PC-3 (cell line): Measurements from ENCODE around the gene GALR2. TPM values are rescaled to one million over a fixed set of nuclear protein-coding genes. Genes with fewer than 3 reads are reported as not detected.

Source experiments
- ATAC-seq: fragments of 200-7000 bp; cut with Tn5 transposase; 2 replicates; pipeline ENCODE4 v1.9.1; 2020; ENCODE audit warnings: mild to moderate bottlenecking, moderate library complexity
- BruUV-seq: library from RNA; stranded (reverse); fragments of 400-500 nt; replicated peaks from 2 replicates; lab custom pipeline; 2021; lab: Mats Ljungman, UMichigan
- CTCF ChIA-PET: fragments of 300-600 bp; sonication (Branson Sonifier 250); formaldehyde crosslinking; loops from one replicate; lab custom pipeline; 2022; ENCODE audit warnings: antibody characterized with exemption; lab: Charles Lee
- POLR2A ChIA-PET: fragments of 300-600 bp; sonication (Branson Sonifier 250); formaldehyde crosslinking; loops from one replicate; lab custom pipeline; 2022; ENCODE audit warnings: antibody characterized with exemption; ENCODE audit not compliant: unreplicated experiment; lab: Charles Lee
- DNase-seq: peaks from one replicate; pipeline ENCODE4 v3.0.0-alpha.2; 2015
- H2AFZ ChIP-seq: fragments of 300-600 bp; sonication (generic); 2 replicates; pipeline ENCODE4 v1.6.0; 2016; ENCODE audit warnings: antibody characterized with exemption, low read length
- H3F3A ChIP-seq: fragments of 300-600 bp; sonication (generic); one replicate; pipeline ENCODE4 v1.6.0; 2017; ENCODE audit warnings: antibody characterized with exemption, low read length, control low read depth, mild to moderate bottlenecking; ENCODE audit not compliant: unreplicated experiment
- H3K27ac ChIP-seq: fragments of 300-600 bp; sonication (generic); 2 replicates; pipeline ENCODE4 v1.5.1; 2016; ENCODE audit warnings: mild to moderate bottlenecking, low read length
- H3K27me3 ChIP-seq: fragments of 300-600 bp; sonication (generic); 2 replicates; pipeline ENCODE4 v1.6.1; 2016; ENCODE audit warnings: low read length, mixed read lengths
- H3K36me3 ChIP-seq: fragments of 300-600 bp; sonication (generic); 2 replicates; pipeline ENCODE4 v1.6.1; 2016; ENCODE audit warnings: low read depth, mixed run types, low read length, mixed read lengths
- H3K4me1 ChIP-seq: fragments of 300-600 bp; sonication (generic); 2 replicates; pipeline ENCODE4 v1.5.1; 2016; ENCODE audit warnings: low read length; ENCODE audit not compliant: insufficient read depth
- H3K4me2 ChIP-seq: fragments of 300-600 bp; sonication (generic); 2 replicates; pipeline ENCODE4 v1.6.0; 2016; ENCODE audit warnings: low read length
- H3K4me3 ChIP-seq: fragments of 300-600 bp; sonication (generic); 2 replicates; pipeline ENCODE4 v1.5.1; 2016; ENCODE audit warnings: mild to moderate bottlenecking, low read length, mixed read lengths
- H3K79me2 ChIP-seq: fragments of 300-600 bp; sonication (generic); 2 replicates; pipeline ENCODE4 v1.6.1; 2017; ENCODE audit warnings: low read length, mixed read lengths
- H3K9ac ChIP-seq: fragments of 300-600 bp; sonication (generic); 2 replicates; pipeline ENCODE4 v1.6.0; 2016; ENCODE audit warnings: mild to moderate bottlenecking, low read length
- H3K9me2 ChIP-seq: fragments of 300-600 bp; sonication (generic); replicated peaks from 2 replicates; pipeline ENCODE4 v1.6.1; 2016; ENCODE audit warnings: mixed run types, low read length, mixed read lengths
- H3K9me3 ChIP-seq: fragments of 300-600 bp; sonication (generic); 2 replicates; pipeline ENCODE4 v1.6.1; 2016; ENCODE audit warnings: low read length, mixed read lengths
- H4K20me1 ChIP-seq: fragments of 300-600 bp; sonication (generic); 2 replicates; pipeline ENCODE4 v1.6.1; 2016; ENCODE audit warnings: low read length, mixed read lengths
- EZH2 ChIP-seq: fragments of 300-600 bp; sonication (generic); IDR thresholded peaks from one replicate; pipeline ENCODE4 v1.6.1; 2017; ENCODE audit warnings: antibody characterized with exemption, mild to moderate bottlenecking, low read length; ENCODE audit not compliant: unreplicated experiment
- EZH2phosphoT487 ChIP-seq: fragments of 300-600 bp; sonication (generic); IDR thresholded peaks from 2 replicates; pipeline ENCODE4 v1.6.1; 2018; ENCODE audit warnings: mild to moderate bottlenecking, antibody characterized with exemption, low read length, borderline replicate concordance
- intact Hi-C: fragments of 100-400 bp; cut with micrococcal nuclease; formaldehyde crosslinking; loops from 2 replicates; pipeline ENCODE4 v1.9.0; 2023
- total RNA-seq: library from RNA; depleted of rRNA; stranded (reverse); fragments of >200 nt; gene quantifications from 2 replicates; pipeline ENCODE4 v1.2.3, GENCODE V29; 2014
- TF ChIP-seq, protein P1 (sequence below): fragments of 300-600 bp; sonication (generic); conservative IDR thresholded peaks from 2 replicates; pipeline ENCODE4 v1.5.1; 2017; ENCODE audit warnings: antibody characterized with exemption, low read depth, mild to moderate bottlenecking, low read length

The GALR2 gene
- total RNA-seq, 1 experiment from 2014 or later: 0.69 TPM

DNA sequence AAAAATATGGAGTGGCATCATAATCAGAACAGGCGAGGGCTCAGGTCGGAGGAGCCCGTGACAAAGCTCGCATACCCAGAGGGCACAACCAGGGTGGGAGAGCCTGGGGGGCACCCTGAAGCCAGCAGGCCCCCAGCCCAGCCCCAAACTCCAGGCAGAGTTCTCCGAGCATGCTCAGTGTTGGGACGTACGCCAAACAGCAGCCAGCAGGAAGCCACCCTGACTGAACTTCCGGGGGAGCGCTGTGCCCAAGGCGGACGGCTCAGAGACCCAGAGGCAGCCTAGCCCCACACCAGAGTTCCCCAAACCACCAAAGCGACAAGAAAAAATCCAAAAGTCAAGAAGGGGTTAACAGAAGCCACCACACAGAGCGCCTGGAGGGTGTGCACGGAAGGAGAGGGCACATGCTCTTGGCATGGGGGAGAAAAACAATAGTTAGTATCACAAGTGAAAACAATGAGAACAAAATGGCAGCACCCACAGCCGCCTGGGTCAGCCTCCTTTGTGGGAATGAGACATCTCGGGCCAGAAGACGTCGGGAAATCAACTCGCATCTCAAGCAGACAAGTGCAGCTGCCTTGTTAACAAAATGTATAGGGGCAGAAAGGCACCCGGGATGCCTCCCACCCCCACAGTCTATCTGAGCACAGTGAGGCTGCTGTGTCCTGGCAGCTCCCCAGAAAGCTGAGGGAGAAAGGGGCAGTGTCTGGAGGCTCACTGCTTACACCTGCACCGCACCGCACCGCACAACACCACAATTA lies 17.1 kb downstream of the GALR2 start:
- intact Hi-C loops: no loop called here
- Histone ChIP-seq H3K79me2 (no peaks in the 10 kb centered on the region), H3F3A (no peaks in the 10 kb centered on the region), H3K9me3 (no peaks in the 10 kb centered on the region), H2AFZ (no peak overlapping the region), H4K20me1 (no peaks in the 10 kb centered on the region), H3K4me3 (no peak overlapping the region), H3K4me1 (no peaks in the 10 kb centered on the region), H3K36me3 (peaks cover 65% of the 10 kb centered on the region), H3K9ac (no peak overlapping the region), H3K27ac (no peak overlapping the region), H3K27me3 (no peaks in the 10 kb centered on the region), H3K4me2 (no peak overlapping the region), H3K9me2 (no peaks in the 10 kb centered on the region)
- ATAC-seq: no peak
- no TSS peak for BruUV-seq
- TF ChIP-seq EZH2 (no peak), EZH2phosphoT487 (no peak)
- TF ChIP-seq, protein P1, sequence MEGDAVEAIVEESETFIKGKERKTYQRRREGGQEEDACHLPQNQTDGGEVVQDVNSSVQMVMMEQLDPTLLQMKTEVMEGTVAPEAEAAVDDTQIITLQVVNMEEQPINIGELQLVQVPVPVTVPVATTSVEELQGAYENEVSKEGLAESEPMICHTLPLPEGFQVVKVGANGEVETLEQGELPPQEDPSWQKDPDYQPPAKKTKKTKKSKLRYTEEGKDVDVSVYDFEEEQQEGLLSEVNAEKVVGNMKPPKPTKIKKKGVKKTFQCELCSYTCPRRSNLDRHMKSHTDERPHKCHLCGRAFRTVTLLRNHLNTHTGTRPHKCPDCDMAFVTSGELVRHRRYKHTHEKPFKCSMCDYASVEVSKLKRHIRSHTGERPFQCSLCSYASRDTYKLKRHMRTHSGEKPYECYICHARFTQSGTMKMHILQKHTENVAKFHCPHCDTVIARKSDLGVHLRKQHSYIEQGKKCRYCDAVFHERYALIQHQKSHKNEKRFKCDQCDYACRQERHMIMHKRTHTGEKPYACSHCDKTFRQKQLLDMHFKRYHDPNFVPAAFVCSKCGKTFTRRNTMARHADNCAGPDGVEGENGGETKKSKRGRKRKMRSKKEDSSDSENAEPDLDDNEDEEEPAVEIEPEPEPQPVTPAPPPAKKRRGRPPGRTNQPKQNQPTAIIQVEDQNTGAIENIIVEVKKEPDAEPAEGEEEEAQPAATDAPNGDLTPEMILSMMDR: no peak
- CTCF ChIA-PET: no interaction called here
- no peak for DNase-seq
- POLR2A ChIA-PET: no interaction called here

DNA sequence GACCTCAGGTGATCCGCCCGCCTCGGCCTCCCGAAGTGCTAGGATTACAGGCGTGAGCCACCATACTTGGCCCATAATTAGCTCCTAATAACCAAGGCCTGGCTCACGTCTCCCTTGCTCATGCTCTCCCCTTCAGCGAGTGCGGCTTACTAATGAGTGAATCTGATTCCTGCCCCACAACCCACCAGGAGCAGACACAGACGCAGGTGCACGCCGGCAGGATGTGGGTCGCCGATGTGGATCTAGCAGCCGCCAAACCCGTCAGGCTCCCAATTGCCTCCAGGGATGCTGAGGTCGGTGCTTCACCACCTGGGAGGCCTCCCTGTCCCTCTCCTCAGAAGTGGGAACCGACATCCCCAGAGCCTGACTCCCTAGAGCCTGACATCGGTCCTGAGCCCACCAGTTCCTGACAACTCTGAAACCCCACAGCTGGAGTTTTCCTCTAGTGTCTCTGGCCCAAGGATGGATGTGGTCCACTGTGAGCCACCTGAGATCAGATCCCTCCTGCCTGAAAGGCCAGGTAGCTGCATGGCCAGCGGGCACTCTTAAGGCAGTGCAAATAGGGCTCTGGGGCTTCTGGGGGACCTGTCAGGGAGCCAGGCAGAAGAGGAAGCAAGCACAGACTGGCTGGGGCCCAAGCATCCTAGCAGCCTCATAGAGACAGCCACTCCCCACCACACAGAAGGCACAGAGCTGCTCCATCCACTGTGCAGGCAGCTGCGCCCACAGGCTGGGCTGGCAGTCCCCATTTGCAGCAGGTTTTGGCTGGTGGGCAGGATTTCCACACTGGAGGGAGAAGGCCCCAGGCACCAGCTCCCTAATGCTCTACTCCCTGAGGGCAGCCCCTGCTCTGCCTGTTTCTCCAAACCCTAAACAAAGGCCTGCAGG lies 18.2 kb downstream of the GALR2 start:
- DNase-seq (no peak), ATAC-seq (no peak)
- H4K20me1 ChIP-seq: no peaks in the 10 kb centered on the region
- no peaks in the 10 kb centered on the region for H3K9me2 ChIP-seq
- H3K79me2 ChIP-seq: no peaks in the 10 kb centered on the region
- H3K27ac ChIP-seq: no peak overlapping the region
- H2AFZ ChIP-seq: no peak overlapping the region
- CTCF ChIA-PET: no interaction called here
- H3K4me1 ChIP-seq: no peaks in the 10 kb centered on the region
- TSS peak; percentile 4 for BruUV-seq
- POLR2A ChIA-PET: no interaction called here
- H3F3A ChIP-seq: no peaks in the 10 kb centered on the region
- no peak overlapping the region for H3K4me2 ChIP-seq
- no peaks in the 10 kb centered on the region for H3K9me3 ChIP-seq
- H3K27me3 ChIP-seq: no peaks in the 10 kb centered on the region
- intact Hi-C loops: no loop called here
- H3K9ac ChIP-seq: no peak overlapping the region
- H3K4me3 ChIP-seq: no peak overlapping the region
- peaks cover 63% of the 10 kb centered on the region for H3K36me3 ChIP-seq
- no peak for TF ChIP-seq EZH2
- no peak for TF ChIP-seq EZH2phosphoT487
- TF ChIP-seq, protein P1: no peak
